Keratinocyte (primary cell): Measurements from ENCODE around the gene SOX30.

Experiments used
- CTCF ChIP-seq, 3 experiments: IDR thresholded peaks in 1 of 3; conservative IDR thresholded peaks in 1 of 3; optimal IDR thresholded peaks in 1 of 3; 2 replicates in 2 of 3; 3 replicates in 1 of 3; pipeline versions ENCODE3 to v1.5.1; 2011; ENCODE audit warnings: low read length in 3 of 3, mild to moderate bottlenecking in 3 of 3, moderate library complexity in 2 of 3, control low read depth in 1 of 3, inconsistent platforms in 1 of 3; ENCODE audit not compliant: insufficient read depth in 2 of 3; ENCODE audit errors: extremely low read depth in 1 of 3
- EZH2 ChIP-seq: IDR thresholded peaks from one replicate; pipeline ENCODE4 v1.6.1; 2012; ENCODE audit warnings: inconsistent platforms, mild to moderate bottlenecking, low read length, moderate library complexity

GRCh38 chr5:157576678-157577077 lies 75.6 kb downstream of the SOX30 start:
- TF ChIP-seq CTCF (optimal IDR thresholded peaks at IDR 0.05 in 1 of 3, IDR thresholded peaks at IDR 0.05 in 1 of 3, conservative IDR thresholded peaks at IDR 0.05 in 1 of 3; ENCODE audit: extremely low read depth in 1 of 3, insufficient read depth in 2 of 3, low read length in 3 of 3) (no peak), EZH2 (no peak)
